Ovary (tissue), 3 donors: ENCODE measurements around the gene UBE2Z.

ENCODE experiments used
- CTCF ChIP-seq, 3 donors: fragments of 450-650 bp in 2 of 3; fragments of 200-600 bp in 1 of 3; IDR thresholded peaks; one replicate each; pipeline versions ENCODE4 v1.5.1 to v1.8.0; 2016 to 2022; ENCODE audit warnings: antibody characterized with exemption in 3 of 3, mild to moderate bottlenecking in 1 of 3
- EP300 ChIP-seq: sonication (generic); formaldehyde crosslinking; IDR thresholded peaks from one replicate; pipeline ENCODE4 v1.6.1; 2017; ENCODE audit warnings: antibody characterized with exemption
- POLR2A ChIP-seq: fragments of 450-650 bp; IDR thresholded peaks from one replicate; pipeline ENCODE4 v1.6.1; 2017; ENCODE audit warnings: antibody characterized with exemption, mild to moderate bottlenecking, moderate library complexity
- donor health status: DM: no; HTN: no; CAD: no.

- TF ChIP-seq CTCF (IDR thresholded peaks at IDR 0.05): no peak
- TF ChIP-seq POLR2A: no peak
- TF ChIP-seq EP300: no peak
Observed at GRCh38 chr17:48882272-48882671, 25.9 kb upstream of the UBE2Z start.
